Smooth muscle cell of the brain vasculature (primary cell): ENCODE measurements around the gene MYRIP.
"Not testable (repeated sequence)": the region's sequence is repeated elsewhere in the genome, so short reads cannot be mapped to it uniquely, and the experiment has no call there.

Experiments used
- DNase-seq: peaks from one replicate; pipeline ENCODE4 v3.0.0-alpha.2; 2012; ENCODE audit warnings: low read depth, low spot score

Gene MYRIP

DNA sequence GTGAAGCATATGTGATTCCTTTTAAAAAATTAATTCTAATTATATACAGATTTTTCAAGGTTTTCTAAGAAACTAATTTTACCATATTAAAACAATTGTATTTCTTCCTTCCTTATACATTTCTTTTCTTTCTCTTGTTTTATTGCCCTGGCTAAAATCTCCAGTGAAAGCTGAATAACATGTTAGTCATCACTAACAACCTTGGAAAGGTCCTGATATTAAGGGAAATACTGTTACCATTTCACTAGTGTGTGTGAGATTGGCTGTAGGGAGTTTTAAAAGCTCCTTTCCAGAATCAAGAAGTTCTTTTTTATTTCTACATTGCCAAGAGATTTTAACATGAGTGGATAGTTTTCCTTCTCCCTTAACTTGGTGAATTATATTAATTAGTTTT lies 270.4 kb downstream of the MYRIP start:
- no peak for DNase-seq

DNA sequence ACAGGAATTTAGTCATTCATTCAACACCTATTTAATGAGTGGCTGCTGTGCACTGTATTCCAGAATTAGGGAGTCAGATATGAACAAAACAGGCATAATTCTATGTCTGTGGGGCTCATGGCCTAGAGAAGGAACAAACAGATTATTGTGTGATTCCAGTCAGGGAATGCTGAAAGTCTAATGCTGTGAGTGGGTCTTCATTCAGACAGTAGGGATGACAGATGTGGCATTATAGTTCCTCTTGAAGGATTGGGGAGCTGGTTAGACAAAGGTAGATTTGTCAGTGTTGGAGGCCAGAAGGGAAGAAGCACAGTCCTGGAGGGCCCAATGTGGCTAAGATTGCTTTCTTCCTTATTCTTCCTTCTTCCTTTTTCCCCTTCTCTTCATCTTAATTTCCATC lies 273.7 kb downstream of the MYRIP start:
- no peak for DNase-seq

DNA sequence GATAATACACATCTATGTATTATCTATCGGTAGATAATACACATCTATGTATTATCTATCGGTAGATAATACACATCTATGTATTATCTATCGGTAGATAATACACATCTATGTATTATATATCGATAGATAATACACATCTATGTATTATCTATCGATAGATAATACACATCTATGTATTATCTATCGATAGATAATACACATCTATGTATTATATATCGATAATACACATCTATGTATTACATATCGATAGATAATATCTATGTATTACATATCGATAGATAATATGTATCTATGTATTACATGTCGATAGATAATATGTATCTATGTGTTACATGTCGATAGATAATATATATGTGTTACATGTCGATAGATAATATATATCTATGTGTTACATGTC lies 275.0 kb downstream of the MYRIP start:
- DNase-seq: not testable (repeated sequence)

DNA sequence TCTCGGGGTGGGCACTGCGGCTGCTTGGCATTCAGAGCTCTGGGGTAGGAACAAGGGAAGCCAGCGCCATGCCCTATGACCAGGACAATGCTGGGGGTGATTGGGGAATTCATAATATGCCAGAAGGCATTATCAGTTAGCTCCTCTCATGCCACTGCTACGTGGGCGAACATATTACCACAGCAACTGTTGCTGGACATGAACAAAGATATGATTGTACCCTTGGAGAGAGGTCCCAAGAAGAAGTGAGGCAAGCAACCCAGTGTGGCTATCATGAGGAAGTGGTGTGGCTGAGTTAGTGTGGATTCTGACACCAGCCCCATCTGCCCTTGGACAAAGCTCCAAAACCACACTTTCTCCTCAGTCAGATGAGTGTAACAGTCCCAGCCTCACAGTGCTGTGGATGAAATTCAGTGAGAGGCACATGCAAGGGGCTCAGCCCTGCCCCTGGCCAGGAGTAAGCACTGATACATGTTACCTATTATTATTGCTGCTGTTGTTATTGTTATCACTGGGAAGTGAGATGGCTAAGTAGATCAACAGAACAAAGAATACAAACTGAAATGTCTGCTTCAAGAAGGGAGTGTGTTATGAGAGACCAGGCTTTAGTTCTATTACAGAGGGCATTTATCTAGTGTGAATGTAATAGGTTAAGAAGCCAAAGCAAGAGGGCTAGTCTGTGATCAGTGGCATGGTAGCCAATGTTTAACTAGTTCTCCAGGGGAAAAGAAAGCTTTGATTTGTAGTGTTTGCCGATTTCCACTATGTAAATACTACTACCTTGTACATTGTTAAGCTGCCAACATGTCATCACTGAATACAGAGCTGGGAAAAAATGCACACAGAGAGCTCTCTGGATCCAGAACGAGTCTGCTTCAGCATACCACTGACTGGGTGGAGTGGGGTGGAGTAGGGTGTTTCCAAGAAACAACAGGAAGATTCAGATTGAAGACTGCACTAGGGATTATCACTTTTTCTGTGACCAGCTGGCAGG lies 277.8 kb downstream of the MYRIP start:
- DNase-seq: no peak

DNA sequence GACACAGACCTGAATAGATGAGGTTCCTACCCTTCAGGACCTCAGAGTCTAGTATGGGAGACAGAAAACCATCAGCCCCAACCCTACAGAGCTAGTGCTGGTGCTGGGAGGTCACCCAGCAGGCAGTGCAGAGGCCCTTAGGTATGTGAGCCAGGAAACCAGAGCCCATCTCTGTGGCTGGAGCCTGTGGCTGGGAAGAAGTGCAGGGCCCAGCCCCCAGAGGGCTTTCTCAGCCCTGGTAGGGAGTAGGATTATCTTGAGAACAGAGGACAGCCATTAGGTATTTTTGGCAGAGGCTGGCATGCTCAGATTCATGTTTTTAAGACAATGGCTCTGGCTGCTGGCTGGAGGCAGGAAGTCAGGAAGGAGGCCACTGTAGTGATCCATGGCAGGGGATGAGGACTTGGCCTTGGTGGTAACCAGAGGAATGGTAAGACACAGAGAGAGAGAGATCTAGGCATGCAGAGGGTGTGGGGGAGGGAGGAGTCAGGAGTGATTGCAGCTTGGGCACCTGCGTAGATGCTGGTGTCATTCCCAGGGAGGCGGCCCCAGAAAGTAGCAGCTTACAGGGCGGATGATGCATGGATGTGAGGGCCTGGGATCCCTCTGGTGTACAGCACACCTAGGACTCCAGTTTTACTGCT lies 279.2 kb downstream of the MYRIP start:
- DNase-seq: no peak

DNA sequence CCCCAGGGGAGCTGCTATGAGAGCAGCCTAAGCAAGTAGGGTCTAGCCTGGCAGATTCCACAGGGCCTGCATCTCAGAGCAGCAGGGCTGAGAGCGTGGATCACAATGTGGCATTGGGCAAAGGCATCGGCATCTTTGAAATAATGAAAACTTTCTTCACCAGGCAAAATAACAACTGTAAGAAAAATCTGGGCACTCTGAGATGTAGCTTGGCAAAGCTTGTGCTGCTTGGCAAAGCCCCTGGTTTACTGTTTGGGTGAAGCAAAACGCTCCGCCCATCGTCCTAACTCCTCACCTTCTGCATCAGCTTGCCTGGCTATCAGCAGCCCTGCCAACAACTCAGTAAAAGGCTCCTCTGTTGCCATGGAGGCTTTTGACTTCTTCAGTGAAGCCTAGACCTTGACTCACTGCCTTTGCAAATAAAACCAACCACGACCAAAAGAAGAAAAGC lies 287.3 kb downstream of the MYRIP start:
- no peak for DNase-seq

DNA sequence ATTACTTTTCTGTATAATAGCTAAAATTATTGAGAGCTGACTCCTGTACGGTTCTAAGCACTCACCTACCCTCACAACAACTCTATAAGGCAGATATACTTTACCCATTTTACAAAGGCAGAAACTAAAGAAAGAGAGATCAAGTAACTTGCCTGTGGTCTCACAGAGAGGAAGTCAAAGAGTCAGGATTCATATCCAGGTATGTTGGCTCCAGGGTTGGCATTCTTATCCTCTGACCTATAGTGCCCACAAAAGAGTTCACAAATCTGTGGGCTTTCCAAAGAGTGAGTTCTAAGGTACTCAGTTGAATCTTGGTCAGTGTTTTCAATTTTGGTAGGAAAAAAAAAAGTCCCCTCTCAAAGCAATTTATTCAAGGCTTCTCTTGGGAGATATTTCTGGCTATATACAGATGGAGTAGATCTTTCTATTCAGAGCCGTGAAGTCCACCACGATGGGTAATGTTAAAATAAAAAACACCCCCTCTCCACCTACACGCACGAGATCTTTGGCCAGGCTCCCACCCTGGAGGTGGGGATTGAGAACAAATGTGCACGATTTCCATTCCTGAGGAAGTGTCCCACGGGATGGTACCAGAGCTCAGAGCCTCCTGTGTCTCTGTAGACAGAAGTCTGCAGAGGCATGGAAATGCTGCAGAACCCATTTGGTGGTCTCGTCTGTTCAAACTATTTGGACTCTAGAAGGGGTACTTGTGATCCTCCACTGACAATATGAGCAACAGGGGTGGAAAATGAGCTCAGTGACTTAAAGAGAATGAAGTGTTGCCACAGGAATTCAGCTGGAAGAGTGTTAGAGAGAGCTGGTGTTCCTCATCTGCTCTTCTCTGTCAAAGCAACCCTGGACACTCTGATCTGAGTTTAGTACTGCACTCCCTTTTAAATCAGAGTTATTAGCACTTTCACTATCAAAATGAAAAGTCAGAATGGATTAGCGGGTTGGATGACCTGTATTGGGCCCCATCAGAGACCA lies 288.0 kb downstream of the MYRIP start:
- no peak for DNase-seq

DNA sequence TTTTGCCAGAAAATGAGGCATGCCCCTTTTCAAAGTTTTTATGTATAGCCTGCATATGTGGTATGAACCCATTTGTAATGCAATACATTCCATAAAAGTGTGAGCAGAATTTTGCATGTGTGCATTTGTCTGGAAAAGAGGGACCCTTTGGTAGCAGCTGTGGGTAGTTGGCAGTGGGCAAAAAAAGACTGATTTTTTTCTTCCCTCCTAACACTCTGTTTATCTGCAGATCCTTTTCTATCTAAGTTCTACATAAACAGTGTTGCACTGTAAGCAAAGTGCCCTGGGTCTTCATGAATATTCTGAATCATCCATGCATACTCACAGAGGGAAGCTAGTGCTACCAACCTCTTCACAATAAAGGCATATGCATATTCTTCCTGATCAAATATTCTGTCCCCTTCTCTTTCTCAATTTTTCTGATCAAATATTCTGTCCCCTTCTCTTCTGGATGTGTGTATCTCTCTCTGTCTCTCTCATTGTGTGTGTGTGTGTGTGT lies 288.9 kb downstream of the MYRIP start:
- no peak for DNase-seq

DNA sequence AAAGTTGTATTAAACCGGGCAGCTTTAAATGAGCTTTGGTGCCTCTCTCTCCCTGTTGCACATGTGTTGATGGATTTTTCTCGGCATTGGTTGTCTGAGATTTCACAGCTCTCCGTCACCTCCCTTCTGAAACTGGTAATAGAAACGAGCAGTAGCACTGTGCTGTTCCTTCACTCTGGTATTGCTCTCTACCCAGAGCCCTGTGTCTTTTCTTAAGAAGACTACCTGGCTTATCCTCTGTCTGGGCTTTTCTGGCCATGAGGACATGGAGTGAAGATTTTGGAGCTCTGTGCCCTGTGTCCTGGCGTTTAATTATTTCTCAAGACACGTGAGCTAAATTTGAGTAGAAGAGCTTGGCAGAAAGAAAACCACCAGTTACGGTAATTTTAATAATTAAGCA lies 290.5 kb downstream of the MYRIP start:
- no peak for DNase-seq

DNA sequence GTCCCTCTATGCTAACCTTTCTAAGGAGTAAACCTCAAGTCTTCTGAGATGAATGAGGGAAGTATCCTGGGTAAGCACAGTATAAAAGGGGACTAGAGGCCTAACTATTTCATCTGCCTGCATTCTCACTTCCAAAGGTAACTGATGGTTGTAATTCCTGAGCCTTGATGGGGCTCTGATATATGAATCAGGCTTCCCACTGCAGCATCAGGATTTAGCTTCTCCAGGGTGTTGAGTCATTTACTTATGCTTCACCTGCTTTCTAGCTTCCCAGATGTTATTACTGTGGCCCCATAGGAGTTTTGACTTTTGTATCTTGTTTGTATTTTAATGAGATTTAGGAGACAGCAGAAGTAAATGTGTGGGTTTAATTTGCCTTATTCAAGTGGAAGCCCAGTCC lies 292.8 kb downstream of the MYRIP start:
- no peak for DNase-seq

DNA sequence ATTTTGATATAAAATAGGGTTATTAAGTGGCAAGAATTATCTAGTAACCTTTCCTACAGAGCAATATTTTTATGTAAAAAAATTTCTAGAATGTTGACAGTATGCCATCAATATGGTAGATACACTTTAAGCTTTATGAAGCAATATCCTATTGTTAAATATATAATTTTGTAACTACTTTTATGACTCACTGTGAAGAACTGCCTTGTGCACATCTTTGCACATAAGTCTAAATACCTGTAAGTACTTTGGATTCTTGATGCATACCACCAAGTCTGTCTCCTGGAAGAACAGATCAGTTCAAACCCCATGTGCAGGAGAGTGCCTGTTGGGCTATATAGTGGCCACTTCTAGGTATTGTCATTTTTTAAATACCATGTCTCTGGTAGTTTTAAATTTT lies 294.4 kb downstream of the MYRIP start:
- DNase-seq: no peak

DNA sequence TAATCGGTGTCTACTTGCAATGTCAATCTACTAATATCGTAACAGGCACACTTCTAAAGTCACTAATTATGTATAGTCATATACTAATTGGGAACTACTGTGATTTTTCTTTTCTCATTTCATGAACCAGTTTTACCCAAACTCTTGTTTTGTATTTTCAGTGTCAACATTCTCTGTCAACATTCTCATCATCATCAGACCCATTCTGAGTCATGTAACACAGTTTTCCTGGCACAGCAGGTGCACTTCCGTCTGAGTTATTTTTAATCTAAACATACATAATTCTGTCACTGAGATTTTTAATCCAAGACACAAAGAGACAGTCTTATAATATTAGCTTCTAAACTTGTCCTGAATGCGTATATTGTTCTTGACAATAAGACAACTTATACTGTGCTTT lies 295.0 kb downstream of the MYRIP start:
- DNase-seq: no peak

DNA sequence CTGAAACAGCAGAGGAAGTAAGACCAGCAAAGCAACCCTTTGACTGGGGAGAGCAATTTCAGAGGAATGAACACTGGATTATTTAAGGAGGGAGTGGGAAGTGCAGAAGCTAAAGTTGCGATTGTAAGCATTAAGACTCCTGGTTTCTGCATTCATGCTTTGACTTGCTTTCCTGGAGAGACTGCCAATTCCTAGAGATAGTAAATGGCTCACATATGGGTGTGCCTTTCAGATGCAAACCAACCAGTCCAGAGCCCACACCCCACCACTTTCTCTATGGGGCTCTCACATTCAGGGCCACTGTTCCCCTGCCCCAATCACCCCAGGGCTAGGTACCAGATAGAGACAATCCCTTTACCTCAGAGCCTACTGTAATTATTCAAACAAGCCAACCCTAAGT lies 299.2 kb downstream of the MYRIP start:
- no peak for DNase-seq

DNA sequence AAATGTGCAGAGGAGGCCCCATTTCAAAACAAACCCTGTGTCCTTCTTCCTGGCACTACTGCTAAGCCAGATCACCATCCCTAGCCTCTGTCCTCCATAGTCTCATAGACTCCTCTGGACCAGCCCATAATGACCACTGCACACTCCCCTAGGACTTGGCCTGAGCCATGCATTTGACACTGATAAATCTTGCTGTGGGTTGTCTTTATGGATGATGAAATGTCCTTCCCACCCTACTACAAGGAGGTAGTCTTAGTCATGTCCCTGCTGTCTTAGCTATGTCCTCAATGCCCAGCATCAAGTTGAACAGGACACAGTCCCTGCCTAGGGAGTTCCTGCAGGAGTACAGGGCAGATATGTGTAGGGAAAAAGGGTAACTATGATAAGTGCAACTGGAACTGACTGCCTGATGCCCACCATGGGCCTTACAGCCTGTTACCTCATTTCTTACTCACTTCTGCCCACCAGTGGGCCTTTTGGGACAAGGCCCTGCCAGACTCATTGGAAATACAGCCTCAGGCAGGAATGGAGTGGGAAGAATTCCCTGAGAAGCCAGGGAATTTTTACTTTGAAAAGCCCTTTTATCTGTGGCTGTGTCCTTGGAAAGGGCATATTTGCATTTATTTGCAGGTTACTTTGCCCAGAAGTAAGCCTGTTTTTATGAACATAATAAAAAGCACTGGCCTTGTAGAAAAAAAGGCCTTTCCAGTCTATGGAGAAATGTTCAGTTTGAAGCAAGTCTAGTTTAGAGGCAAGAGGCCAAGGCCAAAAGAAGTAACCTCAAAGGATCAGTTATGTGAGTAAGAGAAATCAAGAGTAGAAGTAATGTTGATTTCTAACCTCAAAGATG lies 300.5 kb downstream of the MYRIP start:
- DNase-seq: no peak

DNA sequence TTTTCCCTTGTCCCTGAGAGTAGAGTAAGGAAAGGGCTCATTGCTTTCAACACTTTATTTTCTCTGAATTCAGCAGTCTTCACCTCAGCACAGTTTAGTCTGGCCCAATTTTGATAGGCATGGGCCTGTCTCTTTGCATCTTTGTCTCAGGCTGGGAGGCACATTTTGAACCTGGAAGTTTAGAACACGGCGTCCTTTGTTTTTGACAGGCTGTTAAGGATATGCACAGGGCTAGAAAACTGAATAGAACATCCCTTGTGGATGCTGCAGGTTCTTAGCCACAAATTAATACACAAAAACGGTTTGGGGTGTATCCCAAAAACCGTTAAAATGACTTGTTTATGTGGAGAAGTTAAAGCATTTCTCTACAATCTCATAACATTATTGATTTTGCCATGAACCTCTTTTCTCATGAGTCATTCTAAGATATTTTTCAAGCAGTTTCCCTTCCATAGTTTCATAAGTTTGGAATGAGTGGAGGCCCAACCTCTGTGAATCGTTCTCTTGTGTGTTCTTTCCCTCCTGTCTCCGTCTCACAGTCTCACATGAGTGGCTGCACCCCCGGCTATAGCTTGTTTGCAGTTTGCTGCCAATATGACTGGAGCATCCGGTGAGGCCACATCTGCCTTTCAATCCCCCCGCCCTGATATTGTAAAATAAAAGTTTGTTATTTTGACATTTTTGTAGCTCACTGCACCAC lies 307.2 kb downstream of the MYRIP start:
- no peak for DNase-seq

DNA sequence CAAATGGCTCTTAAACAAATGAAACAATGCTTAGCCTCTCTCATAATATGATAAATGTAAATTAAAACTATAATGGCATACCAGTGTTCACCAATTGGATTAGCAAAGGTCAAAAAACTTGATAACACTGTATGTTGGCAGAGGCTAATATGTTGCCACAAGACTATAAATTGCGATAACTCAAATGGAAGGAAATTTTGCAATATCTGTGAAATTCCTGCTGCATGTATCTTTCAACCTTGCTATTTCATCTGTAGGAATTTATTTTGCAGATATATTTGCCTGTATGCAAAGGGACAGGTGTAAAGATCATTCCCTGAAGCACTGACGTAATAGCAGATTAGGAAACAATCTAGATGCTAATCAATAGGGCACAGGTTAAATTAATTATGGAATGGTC lies 308.7 kb downstream of the MYRIP start:
- DNase-seq: no peak

DNA sequence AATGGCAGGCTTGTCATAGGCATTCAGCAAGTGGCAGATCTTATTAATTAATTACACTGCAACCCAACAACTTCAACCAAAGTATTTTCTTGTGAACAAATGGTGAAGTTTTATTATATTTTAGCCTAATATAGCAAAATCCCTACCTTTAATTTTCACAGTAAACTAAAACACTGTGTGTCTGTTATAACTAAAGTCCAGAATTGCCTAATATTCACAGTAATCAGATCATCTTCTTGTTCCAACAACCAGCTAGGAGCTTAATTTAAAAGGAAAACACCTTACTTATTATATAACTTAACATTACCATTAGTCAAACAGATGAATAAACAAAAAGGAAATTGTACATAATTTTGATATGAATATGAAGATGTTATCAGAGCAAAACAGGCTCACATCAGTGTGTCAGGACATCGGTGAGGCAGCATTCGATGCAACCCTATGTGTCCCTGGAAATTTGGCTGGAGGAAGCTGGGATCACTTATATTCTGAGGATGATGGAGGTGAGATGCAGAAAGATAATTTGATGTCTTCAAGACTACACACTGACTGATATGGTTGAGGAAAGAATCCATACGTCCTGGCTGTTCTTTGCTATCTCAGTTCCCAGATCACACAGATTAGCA lies 310.8 kb downstream of the MYRIP start:
- no peak for DNase-seq

DNA sequence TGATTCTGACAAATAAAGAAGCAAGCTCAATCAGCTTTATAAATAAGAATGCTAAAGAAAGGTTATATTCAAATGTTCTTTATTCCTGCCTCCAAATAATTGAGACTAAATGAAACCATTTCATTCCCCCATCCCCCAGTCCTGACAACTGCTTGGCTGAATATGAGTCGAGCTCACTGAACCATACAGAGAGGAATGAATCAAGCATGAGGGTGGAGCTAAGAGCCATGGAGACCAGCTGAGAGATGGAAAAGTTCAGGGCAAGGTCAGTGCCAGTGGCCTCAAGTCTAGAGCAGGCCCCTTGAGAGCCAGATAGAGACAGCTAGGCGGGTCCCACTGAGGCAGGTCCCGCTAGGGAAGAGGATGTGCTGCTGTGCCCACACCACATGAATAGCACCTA lies 311.4 kb downstream of the MYRIP start:
- no peak for DNase-seq

DNA sequence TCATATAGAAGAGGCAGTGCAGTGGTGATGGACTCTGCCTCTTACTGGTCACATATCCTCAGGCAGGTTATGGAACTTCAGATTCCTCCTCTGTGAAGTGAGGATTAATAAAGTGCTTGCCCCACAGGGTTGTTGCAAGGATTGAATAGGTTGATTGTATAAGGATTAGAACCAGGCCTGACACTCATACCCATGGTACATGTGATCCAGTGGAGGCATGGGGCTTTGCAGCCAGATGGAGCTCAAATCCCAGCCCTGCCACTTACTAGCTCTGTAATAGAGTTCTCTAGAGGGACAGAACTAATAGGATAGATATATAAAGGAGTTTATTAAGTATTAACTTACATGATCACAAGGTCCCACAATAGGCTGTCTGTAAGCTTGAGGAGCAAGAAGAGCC lies 315.5 kb downstream of the MYRIP start:
- DNase-seq: no peak

DNA sequence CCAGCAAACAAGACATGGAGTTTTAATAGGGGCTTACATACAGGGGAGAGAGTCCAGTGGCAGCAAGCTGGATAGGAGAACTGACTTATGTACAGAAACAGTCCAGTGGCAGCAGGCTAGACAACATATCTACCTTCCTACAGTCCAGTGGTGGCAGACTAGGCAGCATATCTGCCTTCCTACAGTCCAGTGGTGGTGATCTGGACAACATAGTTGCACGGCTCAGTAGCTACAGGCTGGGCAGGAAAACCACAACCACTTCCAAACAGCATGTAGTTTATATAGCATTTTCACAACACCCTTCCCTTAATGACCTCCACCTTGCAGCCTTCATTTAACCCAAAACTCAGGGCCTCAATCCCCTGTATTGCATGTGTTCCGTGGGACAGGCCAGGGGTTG lies 318.8 kb downstream of the MYRIP start:
- DNase-seq: no peak
